Hindlimb muscle (tissue), 1 donor: ENCODE measurements around the gene HOXD11. TPM values are rescaled to one million over a fixed set of nuclear protein-coding genes. Genes with fewer than 3 reads are reported as not detected.

ENCODE experiments used
- DNase-seq: peaks from one replicate; pipeline ENCODE4 v3.0.0-alpha.2; 2013
- polyA plus RNA-seq: library from polyadenylated mRNA; unstranded; fragments of 120-200 nt; gene quantifications from one replicate; pipeline ENCODE4 v1.2.1, GENCODE V29; 2013; ENCODE audit not compliant: insufficient read length

HOXD11 gene
- polyA plus RNA-seq, 1 donor = not detected

DNA sequence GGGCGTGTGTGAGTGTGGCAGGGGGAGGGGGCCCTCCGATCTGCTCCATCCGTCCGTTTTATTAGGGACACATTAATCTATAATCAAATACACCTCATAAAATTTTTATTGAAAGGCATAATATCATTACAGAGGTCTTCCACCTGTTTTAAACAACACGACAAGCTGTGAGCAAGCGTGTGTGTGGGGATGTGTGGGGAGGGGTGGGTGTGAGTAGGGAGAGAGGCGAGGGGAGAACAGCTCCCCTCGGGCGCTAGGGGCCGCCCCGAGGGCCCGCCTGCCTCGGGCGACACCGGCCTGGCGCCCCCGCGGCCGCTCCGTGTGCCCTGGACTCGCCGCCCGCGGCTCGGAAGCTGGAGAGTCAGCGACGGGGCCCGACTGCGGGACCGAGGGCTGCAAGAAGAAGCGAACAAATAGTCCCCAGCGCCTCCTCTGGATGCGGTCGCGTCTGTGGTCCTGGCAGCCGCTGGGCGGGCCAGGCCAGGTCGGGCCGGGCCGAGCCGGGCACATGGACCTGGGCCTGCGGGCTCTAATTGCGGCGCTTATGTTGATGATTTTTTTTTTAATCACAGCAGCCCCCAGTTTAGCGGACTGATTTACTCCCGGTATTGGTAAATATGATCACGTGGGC is 15.1 kb downstream of the HOXD11 start:
- peak; percentile 83 for DNase-seq

DNA sequence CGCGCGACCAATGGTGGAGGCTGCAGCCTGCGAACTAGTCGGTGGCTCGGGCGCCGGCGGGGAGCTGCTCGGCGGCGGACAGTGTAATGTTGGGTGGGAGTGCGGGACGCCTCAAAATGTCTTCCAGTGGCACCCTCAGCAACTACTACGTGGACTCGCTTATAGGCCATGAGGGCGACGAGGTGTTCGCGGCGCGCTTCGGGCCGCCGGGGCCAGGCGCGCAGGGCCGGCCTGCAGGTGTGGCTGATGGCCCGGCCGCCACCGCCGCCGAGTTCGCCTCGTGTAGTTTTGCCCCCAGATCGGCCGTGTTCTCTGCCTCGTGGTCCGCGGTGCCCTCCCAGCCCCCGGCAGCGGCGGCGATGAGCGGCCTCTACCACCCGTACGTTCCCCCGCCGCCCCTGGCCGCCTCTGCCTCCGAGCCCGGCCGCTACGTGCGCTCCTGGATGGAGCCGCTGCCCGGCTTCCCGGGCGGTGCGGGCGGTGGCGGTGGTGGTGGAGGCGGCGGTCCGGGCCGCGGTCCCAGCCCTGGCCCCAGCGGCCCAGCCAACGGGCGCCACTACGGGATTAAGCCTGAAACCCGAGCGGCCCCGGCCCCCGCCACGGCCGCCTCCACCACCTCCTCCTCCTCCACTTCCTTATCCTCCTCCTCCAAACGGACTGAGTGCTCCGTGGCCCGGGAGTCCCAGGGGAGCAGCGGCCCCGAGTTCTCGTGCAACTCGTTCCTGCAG is 15.8 kb downstream of the HOXD11 start, which contains the start of gene HOXD9:
Gene HOXD9 (plus strand): TSS at position 37 of the 728 bp plus-strand sequence. CDS start 50 bp downstream, at position 87.
- DNase-seq = peak; percentile 50

DNA sequence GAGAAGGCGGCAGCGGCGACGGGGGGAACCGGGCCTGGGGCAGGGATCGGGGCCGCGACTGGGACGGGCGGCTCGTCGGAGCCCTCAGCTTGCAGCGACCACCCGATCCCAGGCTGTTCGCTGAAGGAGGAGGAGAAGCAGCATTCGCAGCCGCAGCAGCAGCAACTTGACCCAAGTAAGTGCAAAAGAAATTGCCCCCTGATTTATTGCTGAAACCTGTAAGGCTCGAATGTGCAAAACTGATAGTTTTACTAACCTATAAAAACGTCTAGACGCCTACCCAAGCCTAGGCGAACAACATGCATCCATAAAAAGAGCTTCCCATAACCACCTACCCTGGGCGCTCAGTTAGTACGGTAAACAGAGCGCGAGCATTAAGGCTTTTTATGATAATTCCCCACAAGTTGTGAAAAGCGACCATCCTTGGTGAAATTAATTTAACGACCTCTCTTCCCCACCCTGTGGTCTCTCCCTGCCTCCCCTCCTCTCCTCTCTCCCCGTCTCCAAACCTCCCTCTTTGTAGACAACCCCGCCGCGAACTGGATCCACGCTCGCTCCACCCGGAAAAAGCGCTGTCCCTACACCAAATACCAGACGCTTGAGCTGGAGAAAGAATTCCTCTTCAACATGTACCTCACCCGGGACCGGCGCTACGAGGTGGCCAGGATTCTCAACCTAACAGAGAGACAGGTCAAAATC is 16.5 kb downstream of the HOXD11 start:
- DNase-seq = no peak

DNA sequence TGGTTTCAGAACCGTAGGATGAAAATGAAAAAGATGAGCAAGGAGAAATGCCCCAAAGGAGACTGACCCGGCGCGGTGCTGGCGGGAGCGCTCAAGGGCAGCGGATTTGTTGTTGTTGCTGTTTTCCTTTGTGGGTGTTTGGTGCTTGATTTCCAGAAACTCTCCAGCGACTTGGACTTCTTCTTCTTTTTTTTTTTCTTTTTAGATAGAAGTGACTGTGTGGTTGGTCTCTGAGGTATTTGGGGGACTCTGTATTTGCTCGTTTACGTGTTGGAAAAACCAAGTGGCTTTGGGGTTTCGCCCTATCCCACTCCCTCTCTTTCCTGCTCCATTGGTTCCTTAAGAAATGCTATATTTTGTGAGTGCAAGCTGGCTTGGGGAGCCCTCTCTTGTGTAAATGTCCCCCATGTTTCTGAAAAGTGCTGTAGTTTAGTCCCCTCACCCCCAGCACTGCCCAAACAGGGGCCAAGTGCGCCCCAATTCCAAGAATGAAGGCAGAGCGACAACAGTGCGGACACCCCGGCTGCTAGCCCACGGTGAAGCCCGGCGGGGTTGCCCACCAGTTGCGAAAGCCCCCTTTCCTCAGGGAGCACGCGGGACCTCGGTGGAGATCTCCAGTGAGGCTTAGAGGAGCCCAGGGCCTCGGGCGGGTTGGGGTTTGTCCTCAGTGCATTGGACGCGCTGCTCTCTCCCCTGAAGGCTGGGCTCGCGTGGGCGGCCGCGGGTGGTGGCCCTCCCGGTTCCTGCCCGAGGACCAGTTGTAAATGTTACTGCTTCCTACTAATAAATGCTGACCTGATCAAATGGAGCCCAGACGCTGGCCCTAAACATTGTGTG is 17.2 kb downstream of the HOXD11 start:
- no peak for DNase-seq

DNA sequence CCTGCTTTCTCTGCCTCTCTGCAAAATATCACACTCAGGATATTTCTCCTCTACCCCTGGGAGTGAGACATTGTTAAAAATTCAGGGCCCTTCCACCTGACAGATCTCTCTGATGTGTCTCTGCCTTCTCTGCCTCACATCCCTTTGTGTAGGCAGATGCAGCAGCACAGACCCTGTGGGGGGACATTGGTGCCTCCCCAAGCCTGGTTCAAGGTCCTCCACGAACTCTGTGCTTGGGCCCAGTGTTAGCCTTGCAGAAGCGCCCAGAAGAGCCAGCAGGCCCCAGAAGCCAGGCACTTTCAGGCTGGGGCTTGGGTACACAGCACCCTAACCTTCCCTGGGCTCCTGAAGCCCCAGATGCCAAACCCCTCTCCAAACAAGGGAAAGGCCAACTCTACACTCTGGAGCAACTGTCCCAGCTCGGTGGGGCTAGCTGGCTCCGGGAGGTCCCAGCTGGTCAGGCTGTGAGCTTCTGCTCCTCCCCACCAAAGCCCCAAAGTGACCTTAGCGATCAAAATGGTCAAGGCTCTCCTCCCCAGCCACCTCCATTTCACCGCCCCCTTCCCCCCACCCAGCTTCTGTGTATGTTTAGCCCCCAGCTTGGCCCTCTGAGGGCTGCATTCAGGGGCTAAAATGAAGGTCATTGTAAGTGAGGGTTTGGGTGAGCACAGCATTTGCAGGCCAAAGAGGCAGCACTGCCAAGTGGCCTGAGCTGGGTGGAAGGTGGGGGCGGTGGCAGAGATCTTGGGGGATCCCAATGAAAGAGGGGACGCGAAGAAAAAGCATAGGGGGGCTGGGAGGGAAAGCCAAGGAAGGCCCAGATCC is 18.1 kb downstream of the HOXD11 start:
- no peak for DNase-seq

GRCh38 chr2:176125772-176126054 is 18.6 kb downstream of the HOXD11 start:
- DNase-seq = no peak

- DNase-seq = peak; percentile 81
Measured at GRCh38 chr2:176126929-176127773, 20.1 kb downstream of the HOXD11 start.

- DNase-seq = no peak
Measured at GRCh38 chr2:176127774-176128072, 20.6 kb downstream of the HOXD11 start.

- peak; percentile 77 for DNase-seq
Measured at GRCh38 chr2:176128172-176128981, 21.3 kb downstream of the HOXD11 start.

- DNase-seq = peak; percentile 89
Measured at GRCh38 chr2:176128982-176129796, 22.1 kb downstream of the HOXD11 start, which contains the start of gene HOXD8. Gene HOXD8, plus strand, starts transcription at chr2:176129705. Its CDS starts 662 bp downstream, at chr2:176130367.

DNA sequence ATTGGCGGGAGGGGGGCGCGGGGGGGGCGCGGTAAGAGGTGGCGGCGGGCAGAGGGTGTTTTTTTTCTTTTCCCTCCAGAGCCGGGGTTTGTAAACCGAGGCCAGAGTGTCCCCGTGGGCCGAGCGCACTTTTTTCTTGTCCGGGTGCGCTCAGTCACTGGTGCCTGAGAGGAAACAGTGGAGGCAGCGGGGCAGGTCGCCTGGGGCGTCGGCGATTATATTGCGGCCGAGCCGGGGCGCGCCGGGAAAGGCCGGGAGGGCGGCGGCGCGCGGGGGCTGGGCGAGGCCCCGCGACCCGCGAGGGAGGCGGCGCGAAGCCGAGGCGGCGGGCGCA is 22.7 kb downstream of the HOXD11 start:
- DNase-seq = peak; percentile 56

GRCh38 chr2:176130147-176130956 is 23.3 kb downstream of the HOXD11 start:
- peak; percentile 68 for DNase-seq

- no peak for DNase-seq
Measured at GRCh38 chr2:176130957-176131847, 24.1 kb downstream of the HOXD11 start.

DNA sequence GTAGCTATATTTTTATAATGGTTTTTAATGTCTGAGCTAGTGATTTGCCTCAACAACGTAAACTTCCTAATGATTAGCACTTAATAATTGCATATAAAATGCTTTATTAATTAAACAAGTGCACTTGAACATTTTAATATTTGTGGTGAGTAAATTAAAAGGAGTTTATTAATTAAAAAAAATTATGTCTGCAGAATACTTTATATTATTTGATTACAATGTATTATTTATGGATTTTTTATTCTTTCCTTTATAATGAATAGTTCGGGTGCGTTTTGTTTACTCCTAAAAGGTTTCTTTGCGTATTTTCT is 24.7 kb downstream of the HOXD11 start:
- no peak for DNase-seq

DNA sequence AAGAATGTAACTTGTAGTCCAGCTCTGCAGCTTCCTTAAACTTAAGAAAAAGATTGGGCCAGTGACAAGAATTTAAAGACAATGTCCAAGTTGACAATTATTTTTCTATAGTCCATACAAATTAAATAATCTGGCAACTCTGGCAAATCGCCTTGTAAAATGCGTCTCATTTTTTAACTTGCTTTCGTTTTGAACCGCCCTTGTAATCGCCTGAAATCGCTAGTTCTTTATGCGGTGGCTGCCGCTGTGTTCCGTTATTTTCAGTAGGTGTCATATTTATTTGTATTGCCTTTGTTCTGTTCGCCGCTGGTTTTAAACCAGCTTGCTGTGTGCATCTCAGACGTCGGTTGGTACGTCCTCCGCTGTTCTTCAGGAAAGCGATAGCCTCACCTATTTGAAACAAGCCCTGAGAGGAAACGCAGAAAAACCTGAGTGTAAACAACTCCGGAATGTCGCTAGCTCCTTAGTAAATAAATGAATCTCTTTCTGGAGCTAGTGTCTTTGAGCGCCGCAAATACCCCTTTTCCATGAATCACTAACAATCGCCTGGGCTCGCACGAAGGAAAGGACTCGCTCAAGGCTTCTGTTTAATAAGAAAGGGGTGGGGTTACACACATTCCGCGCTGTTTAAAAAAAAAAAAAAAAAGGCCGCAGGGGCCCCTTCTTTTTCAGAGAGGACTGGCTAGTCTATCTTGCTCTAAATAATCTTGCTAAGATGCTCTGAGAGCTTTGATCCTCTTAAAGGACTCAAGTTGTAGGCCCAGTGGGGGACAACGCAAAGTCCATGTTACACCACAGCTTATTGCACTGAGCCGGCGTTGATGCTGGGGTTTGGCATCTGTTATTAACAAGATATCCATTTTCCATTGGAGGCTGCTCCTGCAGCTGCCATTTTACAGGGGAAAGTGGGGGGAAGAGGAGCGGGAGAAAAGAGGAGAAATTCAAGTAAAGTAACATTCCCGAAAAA is 25.4 kb downstream of the HOXD11 start:
- no peak for DNase-seq

- DNase-seq = no peak
Measured at GRCh38 chr2:176133389-176133788, 26.3 kb downstream of the HOXD11 start.
